ENCODE data around the gene CT47B1. TPM values are rescaled to one million over a fixed set of nuclear protein-coding genes. Genes with fewer than 3 reads are reported as not detected.
A peak's percentile ranks its signal among the peaks of the same experiment; 100 is the strongest.
"Not testable (repeated sequence)": the region's sequence is repeated elsewhere in the genome, so short reads cannot be mapped to it uniquely, and the experiment has no call there.

The CT47B1 gene
- not detected in 2 replicates for total RNA-seq

GRCh38 chrX:120875766-120876165 is at the start of gene CT47B1:
Gene CT47B1, minus strand, starts transcription at chrX:120875866. Its CDS starts 196 bp downstream, at chrX:120875670.
- DNase-seq (ENCODE audit: low read depth in 2 of 2), result not testable (repeated sequence)

GRCh38 chrX:120874678-120875557 is 748 bp downstream of the CT47B1 start:
- no peak for DNase-seq (ENCODE audit: low read depth in 2 of 2)

GRCh38 chrX:120857240-120857639 is 18.4 kb downstream of the CT47B1 start:
- peak; percentile 2 to 11 for DNase-seq (ENCODE audit: low read depth in 2 of 2)

GRCh38 chrX:120840827-120841226 is 34.8 kb downstream of the CT47B1 start:
- DNase-seq (ENCODE audit: low read depth in 2 of 2), result peak in 1 of 2 donors; percentile 38

GRCh38 chrX:120839491-120839890 is 36.2 kb downstream of the CT47B1 start:
- peak; percentile 6 to 77 for DNase-seq (ENCODE audit: low read depth in 2 of 2)

GRCh38 chrX:120827213-120827612 is 48.5 kb downstream of the CT47B1 start:
- not testable (repeated sequence) for DNase-seq (ENCODE audit: low read depth in 2 of 2)

- DNase-seq (ENCODE audit: low read depth in 2 of 2), result no peak
These were observed 50.5 kb downstream of the CT47B1 start for GRCh38 chrX:120825146-120825545.

- DNase-seq (ENCODE audit: low read depth in 2 of 2), result no peak
These were observed 51.6 kb downstream of the CT47B1 start for GRCh38 chrX:120824021-120824420.

- no peak for DNase-seq (ENCODE audit: low read depth in 2 of 2)
These were observed 52.1 kb downstream of the CT47B1 start for GRCh38 chrX:120823556-120823955.

Other genes with a start within 250 kb of the CT47B1 start
- gene C1GALT1C1, start 245.8 kb downstream of the CT47B1 start, total RNA-seq, result 42.7 and 49.2 TPM in 2 replicates
- gene CT47A11, start 61.3 kb upstream of the CT47B1 start, total RNA-seq, result not detected in 2 replicates
- gene CT47A10, start 66.2 kb upstream of the CT47B1 start, total RNA-seq, result not detected in 2 replicates
- gene CT47A9, start 71.0 kb upstream of the CT47B1 start, total RNA-seq, result not detected in 2 replicates
- not detected in 2 replicates for gene CT47A8, start 75.9 kb upstream of the CT47B1 start, total RNA-seq
- not detected in 2 replicates for gene CT47A7, start 80.7 kb upstream of the CT47B1 start, total RNA-seq
- not detected in 2 replicates for gene CT47A6, start 85.6 kb upstream of the CT47B1 start, total RNA-seq
- not detected in 2 replicates for gene CT47A5, start 90.5 kb upstream of the CT47B1 start, total RNA-seq
- gene CT47A4, start 95.3 kb upstream of the CT47B1 start, total RNA-seq, result not detected in 2 replicates
- gene CT47A3, start 100.2 kb upstream of the CT47B1 start, total RNA-seq, result not detected in 2 replicates
- gene CT47A2, start 105.1 kb upstream of the CT47B1 start, total RNA-seq, result not detected in 2 replicates
- gene CT47A1, start 109.9 kb upstream of the CT47B1 start, total RNA-seq, result not detected in 2 replicates
- gene GLUD2, start 171.7 kb upstream of the CT47B1 start, total RNA-seq, result 0.44 and 0.79 TPM in 2 replicates

Measured in lung microvascular endothelial cell (primary cell).